Measurements from ENCODE around the gene PIGP. TPM values are rescaled to one million over a fixed set of nuclear protein-coding genes. Genes with fewer than 3 reads are reported as not detected.
A peak's percentile ranks its signal among the peaks of the same experiment; 100 is the strongest.

PIGP gene
- polyA plus RNA-seq, 3 donors = 8.8 to 17.6 (median 10.6) TPM

DNA sequence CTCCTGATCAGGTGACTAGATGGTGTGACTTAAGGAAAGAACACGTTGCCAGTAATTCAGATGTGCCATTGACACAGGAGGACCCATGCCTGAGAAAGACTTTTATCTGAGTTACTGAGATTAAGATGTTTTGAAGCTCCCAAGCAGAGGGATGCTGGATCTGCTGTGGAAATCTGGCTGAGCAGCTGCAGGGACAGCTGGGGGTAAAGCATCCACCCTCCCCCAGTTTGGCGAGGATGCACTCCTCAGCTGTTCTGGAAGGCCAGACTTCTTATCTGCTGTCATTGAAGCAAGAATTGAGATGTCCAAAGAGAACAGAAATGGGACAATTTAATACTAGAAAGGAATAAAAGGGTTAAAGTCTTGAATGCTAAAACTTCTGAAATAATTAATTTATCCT is 25.9 kb upstream of the PIGP start:
- Mint-ChIP-seq H3K27me3 (ENCODE audit: low read depth in 3 of 3) (no peaks in the 10 kb centered on the region), H3K9me3 (no peaks in the 10 kb centered on the region), H3K4me1 (no peaks in the 10 kb centered on the region), H3K4me3 (no peak overlapping the region), H3K36me3 (peaks cover 40 to 49% of the 10 kb centered on the region in 2 donors), H3K27ac (no peak overlapping the region)
- Histone ChIP-seq H2AFZ (ENCODE audit: insufficient read depth, low read depth, low read length, poor library complexity, severe bottlenecking) (no peak overlapping the region), H3K36me3 (replicated peaks in 1 of 2; ENCODE audit: control insufficient read depth in 1 of 2, insufficient read depth in 2 of 2, low read length in 2 of 2) (peaks cover 32 to 53% of the 10 kb centered on the region in 2 donors), H3K9me3 (replicated peaks in 1 of 2; ENCODE audit: control insufficient read depth in 1 of 2, insufficient read depth in 1 of 2, low read length in 2 of 2) (no peaks in the 10 kb centered on the region), H3K9ac (ENCODE audit: insufficient read depth, low read length, poor library complexity, severe bottlenecking) (no peak overlapping the region), H4K20me1 (ENCODE audit: insufficient read depth, low read length) (no peaks in the 10 kb centered on the region), H3K4me3 (replicated peaks in 1 of 3; ENCODE audit: low read depth in 2 of 3, low read length in 3 of 3) (no peak overlapping the region), H3K4me1 (ENCODE audit: control insufficient read depth in 1 of 2, insufficient read depth in 2 of 2, low read length in 2 of 2) (no peaks in the 10 kb centered on the region), H3K4me2 (replicated peaks; ENCODE audit: extremely low read depth, low read length, poor library complexity, severe bottlenecking) (no peak overlapping the region), H3K79me2 (ENCODE audit: insufficient read depth, low read length) (no peaks in the 10 kb centered on the region), H3K27me3 (ENCODE audit: control insufficient read depth in 2 of 2, insufficient read depth in 2 of 2, low read length in 2 of 2) (no peaks in the 10 kb centered on the region), H3K27ac (ENCODE audit: low read depth in 1 of 2, low read length in 2 of 2) (no peak overlapping the region)
- TF ChIP-seq, protein P1, sequence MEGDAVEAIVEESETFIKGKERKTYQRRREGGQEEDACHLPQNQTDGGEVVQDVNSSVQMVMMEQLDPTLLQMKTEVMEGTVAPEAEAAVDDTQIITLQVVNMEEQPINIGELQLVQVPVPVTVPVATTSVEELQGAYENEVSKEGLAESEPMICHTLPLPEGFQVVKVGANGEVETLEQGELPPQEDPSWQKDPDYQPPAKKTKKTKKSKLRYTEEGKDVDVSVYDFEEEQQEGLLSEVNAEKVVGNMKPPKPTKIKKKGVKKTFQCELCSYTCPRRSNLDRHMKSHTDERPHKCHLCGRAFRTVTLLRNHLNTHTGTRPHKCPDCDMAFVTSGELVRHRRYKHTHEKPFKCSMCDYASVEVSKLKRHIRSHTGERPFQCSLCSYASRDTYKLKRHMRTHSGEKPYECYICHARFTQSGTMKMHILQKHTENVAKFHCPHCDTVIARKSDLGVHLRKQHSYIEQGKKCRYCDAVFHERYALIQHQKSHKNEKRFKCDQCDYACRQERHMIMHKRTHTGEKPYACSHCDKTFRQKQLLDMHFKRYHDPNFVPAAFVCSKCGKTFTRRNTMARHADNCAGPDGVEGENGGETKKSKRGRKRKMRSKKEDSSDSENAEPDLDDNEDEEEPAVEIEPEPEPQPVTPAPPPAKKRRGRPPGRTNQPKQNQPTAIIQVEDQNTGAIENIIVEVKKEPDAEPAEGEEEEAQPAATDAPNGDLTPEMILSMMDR (IDR thresholded peaks at IDR 0.05) = no peak
- intact Hi-C loops (cut with micrococcal nuclease) = no loop called here
- 89% methylated on average over 1 of the region's 2 CpGs for WGBS (ENCODE audit: insufficient coverage)
- DNase-seq = no peak

DNA sequence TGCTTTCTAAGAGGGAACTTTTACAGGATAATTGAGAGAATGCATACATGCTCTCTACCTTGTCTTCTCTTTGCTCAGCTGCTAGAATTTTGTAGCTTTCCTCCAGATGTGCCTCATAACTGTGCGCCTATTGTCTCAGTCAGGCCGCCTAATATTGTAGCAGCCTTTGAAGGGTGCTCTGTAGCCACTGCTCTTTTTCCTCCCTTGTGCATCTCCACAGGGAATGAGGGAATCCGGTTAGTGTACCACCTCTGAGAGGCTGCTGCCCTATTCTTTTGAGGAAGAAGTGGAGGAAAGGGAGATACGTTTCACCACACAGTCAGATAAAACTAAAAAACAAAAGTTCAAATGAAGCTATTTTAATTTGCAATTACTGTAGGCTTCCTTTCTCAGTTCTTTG is 22.9 kb upstream of the PIGP start:
- no peak overlapping the region for H3K9ac ChIP-seq (ENCODE audit: insufficient read depth, low read length, poor library complexity, severe bottlenecking)
- no peaks in the 10 kb centered on the region for H3K27me3 ChIP-seq (ENCODE audit: control insufficient read depth in 2 of 2, insufficient read depth in 2 of 2, low read length in 2 of 2)
- Mint-ChIP-seq H3K36me3 (peaks cover 47 to 52% of the 10 kb centered on the region in 2 donors), H3K4me3 (no peak overlapping the region), H3K27ac (peak overlapping the region in 3 of 7 donors; percentile 11 to 56 (median 46)), H3K4me1 (no peaks in the 10 kb centered on the region), H3K9me3 (no peaks in the 10 kb centered on the region), H3K27me3 (ENCODE audit: low read depth in 3 of 3) (no peaks in the 10 kb centered on the region)
- H3K4me1 ChIP-seq (ENCODE audit: control insufficient read depth in 1 of 2, insufficient read depth in 2 of 2, low read length in 2 of 2) = no peaks in the 10 kb centered on the region
- no peak for DNase-seq
- H3K4me3 ChIP-seq (replicated peaks in 1 of 3; ENCODE audit: low read depth in 2 of 3, low read length in 3 of 3) = no peak overlapping the region
- H3K27ac ChIP-seq (ENCODE audit: low read depth in 1 of 2, low read length in 2 of 2) = no peak overlapping the region
- H3K4me2 ChIP-seq (replicated peaks; ENCODE audit: extremely low read depth, low read length, poor library complexity, severe bottlenecking) = no peak overlapping the region
- no peaks in the 10 kb centered on the region for H3K79me2 ChIP-seq (ENCODE audit: insufficient read depth, low read length)
- TF ChIP-seq, protein P1 (IDR thresholded peaks at IDR 0.05) = no peak
- WGBS (ENCODE audit: insufficient coverage) = 100% methylated on average over 2 of the region's 4 CpGs
- H2AFZ ChIP-seq (ENCODE audit: insufficient read depth, low read depth, low read length, poor library complexity, severe bottlenecking) = no peak overlapping the region
- intact Hi-C loops (cut with micrococcal nuclease) = no loop called here
- no peaks in the 10 kb centered on the region for H4K20me1 ChIP-seq (ENCODE audit: insufficient read depth, low read length)
- no peaks in the 10 kb centered on the region for H3K9me3 ChIP-seq (replicated peaks in 1 of 2; ENCODE audit: control insufficient read depth in 1 of 2, insufficient read depth in 1 of 2, low read length in 2 of 2)
- peaks cover 41 to 68% of the 10 kb centered on the region in 2 donors for H3K36me3 ChIP-seq (replicated peaks in 1 of 2; ENCODE audit: control insufficient read depth in 1 of 2, insufficient read depth in 2 of 2, low read length in 2 of 2)
